BE2C (cell line): Measurements from ENCODE around the gene PRPH2.

ENCODE experiments used
- DNase-seq: peaks from one replicate; pipeline ENCODE4 v3.0.0-alpha.2; 2020
- H3K27me3 ChIP-seq: fragments of 250-450 bp; sonication (Bioruptor Pico); 2 replicates; pipeline ENCODE4 v1.5.1; 2020; ENCODE audit warnings: mild to moderate bottlenecking
- H3K36me3 ChIP-seq: fragments of 250-450 bp; sonication (Bioruptor Pico); 2 replicates; pipeline ENCODE4 v1.5.1; 2020; ENCODE audit warnings: mild to moderate bottlenecking
- H3K4me1 ChIP-seq: fragments of 250-450 bp; sonication (Bioruptor Pico); 2 replicates; pipeline ENCODE4 v1.5.1; 2020
- H3K4me3 ChIP-seq: 2 replicates; pipeline ENCODE4 v1.5.1; 2011; ENCODE audit warnings: low read depth, low read length
- H3K9me3 ChIP-seq: fragments of 250-450 bp; sonication (Bioruptor Pico); 2 replicates; pipeline ENCODE4 v1.5.1; 2020
- TF ChIP-seq, protein P1 (sequence below): IDR thresholded peaks from 2 replicates; pipeline ENCODE4 v1.5.1; 2012; ENCODE audit warnings: mild to moderate bottlenecking, low read depth, low read length

PRPH2 gene

DNA sequence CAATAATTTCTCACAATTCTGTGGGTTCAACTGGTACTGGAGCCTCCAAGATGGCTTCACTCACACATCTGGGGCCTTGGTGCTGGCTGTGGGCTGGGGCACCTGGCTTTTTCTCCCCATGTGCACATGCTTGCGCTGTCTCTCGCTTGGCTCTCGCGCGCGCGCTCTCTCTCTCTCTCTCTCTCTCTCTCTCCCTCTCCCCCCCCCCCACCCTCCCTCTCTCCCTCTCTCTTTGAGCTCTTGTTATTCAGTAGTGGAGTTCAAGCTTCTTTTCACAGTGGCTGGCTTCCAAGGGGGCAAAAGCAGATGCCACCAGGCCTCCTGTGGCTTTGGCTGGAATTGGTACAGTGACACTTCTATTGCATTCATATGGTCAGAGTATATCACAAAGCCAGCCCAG lies 34.3 kb upstream of the PRPH2 start:
- H3K27me3 ChIP-seq: no peaks in the 10 kb centered on the region
- no peak overlapping the region for H3K4me3 ChIP-seq
- no peaks in the 10 kb centered on the region for H3K4me1 ChIP-seq
- TF ChIP-seq, protein P1, sequence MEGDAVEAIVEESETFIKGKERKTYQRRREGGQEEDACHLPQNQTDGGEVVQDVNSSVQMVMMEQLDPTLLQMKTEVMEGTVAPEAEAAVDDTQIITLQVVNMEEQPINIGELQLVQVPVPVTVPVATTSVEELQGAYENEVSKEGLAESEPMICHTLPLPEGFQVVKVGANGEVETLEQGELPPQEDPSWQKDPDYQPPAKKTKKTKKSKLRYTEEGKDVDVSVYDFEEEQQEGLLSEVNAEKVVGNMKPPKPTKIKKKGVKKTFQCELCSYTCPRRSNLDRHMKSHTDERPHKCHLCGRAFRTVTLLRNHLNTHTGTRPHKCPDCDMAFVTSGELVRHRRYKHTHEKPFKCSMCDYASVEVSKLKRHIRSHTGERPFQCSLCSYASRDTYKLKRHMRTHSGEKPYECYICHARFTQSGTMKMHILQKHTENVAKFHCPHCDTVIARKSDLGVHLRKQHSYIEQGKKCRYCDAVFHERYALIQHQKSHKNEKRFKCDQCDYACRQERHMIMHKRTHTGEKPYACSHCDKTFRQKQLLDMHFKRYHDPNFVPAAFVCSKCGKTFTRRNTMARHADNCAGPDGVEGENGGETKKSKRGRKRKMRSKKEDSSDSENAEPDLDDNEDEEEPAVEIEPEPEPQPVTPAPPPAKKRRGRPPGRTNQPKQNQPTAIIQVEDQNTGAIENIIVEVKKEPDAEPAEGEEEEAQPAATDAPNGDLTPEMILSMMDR: no peak
- no peaks in the 10 kb centered on the region for H3K9me3 ChIP-seq
- no peak for DNase-seq
- H3K36me3 ChIP-seq: no peaks in the 10 kb centered on the region

DNA sequence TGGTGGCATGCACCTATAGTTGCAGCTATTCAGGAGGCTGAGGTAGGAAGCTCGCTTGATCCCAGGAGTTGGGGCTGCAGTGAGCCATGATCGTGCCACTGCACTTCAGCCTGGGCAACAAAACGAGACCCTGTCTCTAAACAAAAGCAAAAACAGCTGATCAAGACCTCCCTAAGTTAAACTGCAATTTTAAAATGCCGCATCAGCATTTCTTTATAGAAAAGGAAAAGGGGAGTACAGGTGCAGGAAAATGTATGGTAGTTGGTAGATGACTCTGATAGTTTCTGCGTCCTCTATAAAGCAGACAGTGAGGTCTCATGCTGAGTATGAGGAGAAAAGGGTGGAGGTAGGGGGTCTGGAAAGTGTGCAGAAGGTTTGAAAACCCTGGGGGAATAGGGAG lies 32.4 kb upstream of the PRPH2 start:
- TF ChIP-seq, protein P1: no peak
- Histone ChIP-seq H3K27me3 (no peaks in the 10 kb centered on the region), H3K9me3 (no peaks in the 10 kb centered on the region), H3K4me1 (no peaks in the 10 kb centered on the region), H3K4me3 (no peak overlapping the region), H3K36me3 (no peaks in the 10 kb centered on the region)
- DNase-seq: no peak

DNA sequence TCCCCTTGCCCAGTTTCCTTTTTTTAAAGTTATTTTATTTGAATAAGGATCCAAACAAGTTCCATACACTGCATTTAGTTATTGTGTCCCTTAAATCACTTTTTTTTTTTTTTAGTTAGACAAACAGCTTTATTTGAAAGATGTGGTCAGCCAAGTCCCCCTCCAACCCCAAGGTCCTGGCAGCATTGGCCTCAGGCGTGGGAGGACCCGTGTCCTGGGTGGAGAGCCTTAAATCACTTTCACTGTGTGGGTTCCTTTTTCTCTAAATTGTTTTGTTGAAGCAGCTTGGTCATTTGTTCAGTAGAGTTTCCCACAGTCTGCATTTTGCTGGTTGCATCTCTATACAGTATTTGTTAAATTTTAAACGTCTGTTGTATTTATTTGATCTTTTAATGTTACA lies 28.7 kb upstream of the PRPH2 start:
- DNase-seq: no peak
- Histone ChIP-seq H3K4me1 (no peaks in the 10 kb centered on the region; the same call in 1 of the 2 replicates), H3K36me3 (no peaks in the 10 kb centered on the region), H3K27me3 (no peaks in the 10 kb centered on the region), H3K4me3 (no peak overlapping the region), H3K9me3 (no peaks in the 10 kb centered on the region)
- TF ChIP-seq, protein P1: no peak

DNA sequence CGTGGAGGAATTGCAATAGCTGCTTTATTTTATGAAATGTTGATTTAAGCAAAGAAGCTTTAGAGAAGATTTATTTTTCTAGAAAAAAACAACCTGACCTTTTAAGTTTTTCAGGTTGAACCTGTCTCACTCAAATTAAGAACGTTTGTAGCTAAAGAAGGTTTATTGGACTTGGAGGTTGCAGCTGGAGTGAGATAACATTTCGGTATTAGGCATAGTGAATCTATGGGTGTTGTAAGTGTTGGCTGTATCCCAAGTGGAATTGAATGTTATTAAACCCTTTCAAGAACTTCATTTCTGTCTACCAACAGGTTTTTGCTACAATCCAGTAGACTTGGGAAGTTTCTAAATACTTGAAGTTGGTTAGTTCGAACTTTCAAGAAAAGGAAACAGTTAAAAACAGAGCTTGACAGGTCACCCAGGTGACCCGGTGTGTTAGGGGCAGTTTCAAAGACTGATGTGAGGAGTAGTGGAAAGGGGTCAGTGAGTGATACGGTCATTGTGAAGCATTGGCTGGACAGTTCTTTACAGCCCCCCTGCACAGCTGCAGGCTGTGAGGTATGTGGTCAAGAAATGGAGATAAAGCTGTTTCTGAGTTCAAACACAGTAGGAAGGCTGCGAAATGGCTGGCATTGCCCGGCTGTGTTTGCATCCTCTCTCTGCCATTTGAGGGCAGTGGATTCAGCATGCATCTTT lies 26.0 kb upstream of the PRPH2 start:
- DNase-seq: no peak
- no peaks in the 10 kb centered on the region; the same call in 1 of the 2 replicates for H3K4me1 ChIP-seq
- H3K27me3 ChIP-seq: no peaks in the 10 kb centered on the region
- no peaks in the 10 kb centered on the region for H3K9me3 ChIP-seq
- TF ChIP-seq, protein P1: no peak
- H3K4me3 ChIP-seq: peak overlapping the region; percentile 69
- H3K36me3 ChIP-seq: peaks cover 4% of the 10 kb centered on the region; the same call in 1 of the 2 replicates

DNA sequence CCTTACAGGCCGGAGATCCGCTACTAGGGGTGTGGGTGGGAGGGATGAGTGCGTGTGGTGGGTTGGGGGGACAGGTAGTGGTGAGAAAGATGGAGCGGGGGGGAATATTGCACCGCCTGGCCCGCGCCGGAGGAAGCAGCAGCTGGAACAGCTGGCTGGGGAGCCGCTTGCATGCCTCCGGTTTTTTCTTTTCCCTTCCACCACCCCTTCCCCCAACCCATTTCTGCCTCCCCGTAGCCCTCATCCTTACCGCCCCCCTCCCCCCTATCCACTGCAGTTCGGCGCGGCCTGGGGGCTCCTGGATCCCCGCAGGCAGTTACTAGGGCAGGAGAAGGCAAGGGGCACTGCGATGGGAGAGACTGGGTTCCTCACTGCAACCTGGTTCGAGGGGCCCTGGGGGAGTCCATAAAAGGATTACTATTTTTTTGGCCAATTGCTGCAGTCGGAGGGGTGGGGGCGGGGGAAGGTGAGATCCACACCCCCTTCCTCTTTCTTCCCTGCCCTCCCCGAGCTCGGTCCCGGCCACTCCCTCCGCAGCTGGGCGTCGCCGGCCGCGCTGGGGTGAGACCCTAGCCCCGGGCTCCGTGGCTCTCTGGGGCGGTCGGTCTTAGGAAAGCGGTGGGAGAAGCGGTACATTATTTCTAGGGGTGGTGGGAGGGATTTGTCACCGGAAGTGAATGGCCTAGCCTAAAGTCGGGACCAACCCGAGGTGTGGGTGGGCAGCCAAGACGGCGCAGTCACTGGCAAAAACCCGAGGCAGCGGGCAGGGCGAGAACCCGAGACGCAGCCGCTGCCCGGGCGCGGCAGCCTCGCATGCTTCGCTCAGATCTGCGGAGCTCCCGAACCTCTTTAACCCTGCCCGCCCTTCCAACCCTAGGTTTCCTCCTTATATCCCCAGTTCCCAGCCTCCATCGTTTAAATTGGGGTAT lies 24.3 kb upstream of the PRPH2 start:
- Histone ChIP-seq H3K36me3 (peaks cover 4% of the 10 kb centered on the region; the same call in 1 of the 2 replicates), H3K9me3 (no peaks in the 10 kb centered on the region), H3K27me3 (no peaks in the 10 kb centered on the region), H3K4me1 (peaks cover 6% of the 10 kb centered on the region), H3K4me3 (peak overlapping the region; percentile 69)
- TF ChIP-seq, protein P1: no peak
- DNase-seq: peak; percentile 94
